DND-41 (cell line): ENCODE data around the gene FHIT.

ENCODE experiments used
- EZH2 ChIP-seq: IDR thresholded peaks from 3 replicates; pipeline ENCODE4 v1.6.1; 2012; ENCODE audit warnings: borderline replicate concordance, low read depth, mild to moderate bottlenecking, moderate library complexity, low read length, inconsistent platforms; ENCODE audit not compliant: severe bottlenecking
- TF ChIP-seq, protein P1 (sequence below): IDR thresholded peaks from 2 replicates; pipeline ENCODE4 v1.5.1; 2012; ENCODE audit warnings: borderline replicate concordance, low read length, moderate library complexity, mild to moderate bottlenecking; ENCODE audit not compliant: poor library complexity, severe bottlenecking; ENCODE audit errors: extremely low read depth

DNA sequence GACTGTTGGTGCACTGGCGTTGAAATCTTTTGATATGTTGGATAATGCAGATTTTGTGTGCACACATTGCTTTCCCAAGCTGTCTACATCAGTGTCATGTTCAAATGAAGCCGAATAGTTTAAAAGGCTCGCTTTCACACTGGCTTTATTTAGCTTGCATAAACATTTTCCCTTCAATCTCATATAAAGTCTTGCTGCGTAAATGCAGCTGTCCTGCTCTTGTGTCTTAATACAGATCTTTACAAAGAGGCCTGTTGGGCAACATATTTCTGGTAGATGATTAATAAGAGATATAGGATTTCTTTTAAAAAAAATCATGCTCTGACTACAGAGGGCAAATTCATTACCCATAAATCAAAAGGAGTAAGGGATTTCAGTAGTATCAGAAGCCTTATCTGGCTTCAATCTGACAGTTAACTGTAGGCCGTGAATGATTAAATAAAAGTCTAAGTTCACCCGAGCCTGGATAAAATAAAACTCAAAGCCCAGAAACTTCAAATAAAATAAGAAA lies 937.2 kb downstream of the FHIT start:
- TF ChIP-seq, protein P1, sequence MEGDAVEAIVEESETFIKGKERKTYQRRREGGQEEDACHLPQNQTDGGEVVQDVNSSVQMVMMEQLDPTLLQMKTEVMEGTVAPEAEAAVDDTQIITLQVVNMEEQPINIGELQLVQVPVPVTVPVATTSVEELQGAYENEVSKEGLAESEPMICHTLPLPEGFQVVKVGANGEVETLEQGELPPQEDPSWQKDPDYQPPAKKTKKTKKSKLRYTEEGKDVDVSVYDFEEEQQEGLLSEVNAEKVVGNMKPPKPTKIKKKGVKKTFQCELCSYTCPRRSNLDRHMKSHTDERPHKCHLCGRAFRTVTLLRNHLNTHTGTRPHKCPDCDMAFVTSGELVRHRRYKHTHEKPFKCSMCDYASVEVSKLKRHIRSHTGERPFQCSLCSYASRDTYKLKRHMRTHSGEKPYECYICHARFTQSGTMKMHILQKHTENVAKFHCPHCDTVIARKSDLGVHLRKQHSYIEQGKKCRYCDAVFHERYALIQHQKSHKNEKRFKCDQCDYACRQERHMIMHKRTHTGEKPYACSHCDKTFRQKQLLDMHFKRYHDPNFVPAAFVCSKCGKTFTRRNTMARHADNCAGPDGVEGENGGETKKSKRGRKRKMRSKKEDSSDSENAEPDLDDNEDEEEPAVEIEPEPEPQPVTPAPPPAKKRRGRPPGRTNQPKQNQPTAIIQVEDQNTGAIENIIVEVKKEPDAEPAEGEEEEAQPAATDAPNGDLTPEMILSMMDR, result no peak
- TF ChIP-seq EZH2, result no peak
